Measurements from ENCODE around the gene ANKRD45.
"Not testable (repeated sequence)": the region's sequence is repeated elsewhere in the genome, so short reads cannot be mapped to it uniquely, and the experiment has no call there.

The ANKRD45 gene

GRCh38 chr1:173642450-173643139, 27.1 kb downstream of the ANKRD45 start:
- DNase-seq (ENCODE audit: low read depth), result not testable (repeated sequence)

GRCh38 chr1:173639102-173639501, 30.5 kb downstream of the ANKRD45 start:
- DNase-seq (ENCODE audit: low read depth), result no peak

- no peak for DNase-seq (ENCODE audit: low read depth)
These were observed 31.3 kb downstream of the ANKRD45 start for GRCh38 chr1:173638043-173639021.

- not testable (repeated sequence) for DNase-seq (ENCODE audit: low read depth)
These were observed 32.2 kb downstream of the ANKRD45 start for GRCh38 chr1:173637236-173638042.

GRCh38 chr1:173635116-173635515, 34.5 kb downstream of the ANKRD45 start, which contains the start of gene TEX50:
TEX50 (plus strand) TSS chr1:173635338; CDS start chr1:173635522, 184 bp downstream.
- DNase-seq (ENCODE audit: low read depth), result no peak

- no peak for DNase-seq (ENCODE audit: low read depth)
These were observed 40.8 kb downstream of the ANKRD45 start for GRCh38 chr1:173628888-173629287.

GRCh38 chr1:173627269-173627668, 42.4 kb downstream of the ANKRD45 start:
- no peak for DNase-seq (ENCODE audit: low read depth)

- DNase-seq (ENCODE audit: low read depth), result no peak
These were observed 52.8 kb downstream of the ANKRD45 start for GRCh38 chr1:173616859-173617258.

GRCh38 chr1:173613086-173613485, 56.6 kb downstream of the ANKRD45 start:
- not testable (repeated sequence) for DNase-seq (ENCODE audit: low read depth)

- DNase-seq (ENCODE audit: low read depth), result no peak
These were observed 61.0 kb downstream of the ANKRD45 start for GRCh38 chr1:173608503-173609216.

GRCh38 chr1:173603056-173603591, 66.5 kb downstream of the ANKRD45 start, which contains the start of gene SLC9C2:
SLC9C2 (minus strand) TSS chr1:173603072; CDS start chr1:173601776, 1,296 bp downstream.
- DNase-seq (ENCODE audit: low read depth), result no peak

- DNase-seq (ENCODE audit: low read depth), result no peak
These were observed 68.1 kb downstream of the ANKRD45 start for GRCh38 chr1:173601588-173601987.

- no peak for DNase-seq (ENCODE audit: low read depth)
These were observed 73.4 kb downstream of the ANKRD45 start for GRCh38 chr1:173596097-173596825.

- DNase-seq (ENCODE audit: low read depth), result not testable (repeated sequence)
These were observed 78.5 kb downstream of the ANKRD45 start for GRCh38 chr1:173591138-173591537.

- no peak for DNase-seq (ENCODE audit: low read depth)
These were observed 79.1 kb downstream of the ANKRD45 start for GRCh38 chr1:173590557-173590956.

GRCh38 chr1:173581383-173582079, 88.1 kb downstream of the ANKRD45 start:
- DNase-seq (ENCODE audit: low read depth), result no peak

GRCh38 chr1:173580658-173581057, 89.0 kb downstream of the ANKRD45 start:
- DNase-seq (ENCODE audit: low read depth), result no peak

GRCh38 chr1:173580071-173580470, 89.6 kb downstream of the ANKRD45 start:
- DNase-seq (ENCODE audit: low read depth), result no peak

- no peak for DNase-seq (ENCODE audit: low read depth)
These were observed 96.1 kb downstream of the ANKRD45 start for GRCh38 chr1:173573596-173573995.
